Stomach (tissue), 9 donors: ENCODE results near the gene PDILT. TPM values are rescaled to one million over a fixed set of nuclear protein-coding genes. Genes with fewer than 3 reads are reported as not detected.
A peak's percentile ranks its signal among the peaks of the same experiment; 100 is the strongest.

ENCODE experiments used
- DNase-seq, 2 donors: peaks; one replicate each; pipeline versions ENCODE4 v3.0.0 to v3.0.0-alpha.2; 2013 to 2019
- H3K27ac ChIP-seq, 5 donors: fragments of 200-600 bp in 4 of 5; sonication (generic) in 4 of 5; one replicate each; pipeline ENCODE4 v1.5.1; 2013 to 2019; ENCODE audit warnings: mild to moderate bottlenecking in 1 of 5, moderate library complexity in 1 of 5
- H3K27me3 ChIP-seq, 3 donors: fragments of 200-600 bp; sonication (generic); one replicate each; pipeline ENCODE4 v1.5.1; 2017 to 2019; ENCODE audit warnings: mixed run types in 1 of 3
- H3K36me3 ChIP-seq, 4 donors: fragments of 200-600 bp; sonication (generic); 1 replicate in 3 of 4; 2 replicates in 1 of 4; pipeline ENCODE4 v1.5.1; 2016 to 2019
- H3K4me1 ChIP-seq, 4 donors: fragments of 200-600 bp; sonication (generic); one replicate each; pipeline ENCODE4 v1.5.1; 2016 to 2019
- H3K4me3 ChIP-seq, 4 donors: fragments of 200-600 bp; sonication (generic) in 3 of 4; one replicate each; pipeline ENCODE4 v1.5.1; 2016 to 2019; ENCODE audit warnings: mild to moderate bottlenecking in 1 of 4
- H3K9me3 ChIP-seq, 4 donors: fragments of 200-600 bp; sonication (generic); one replicate each; pipeline ENCODE4 v1.5.1; 2016 to 2019
- CTCF ChIP-seq, 7 experiments: fragments of 450-650 bp in 4 of 7; fragments of 200-600 bp in 3 of 7; sonication (generic) in 3 of 7; IDR thresholded peaks; one replicate each; pipeline ENCODE4 v1.5.1; 2016 to 2019; ENCODE audit warnings: antibody characterized with exemption in 7 of 7, control low read depth in 2 of 7, mild to moderate bottlenecking in 1 of 7
- EP300 ChIP-seq: sonication (generic); formaldehyde crosslinking; IDR thresholded peaks from one replicate; pipeline ENCODE4 v1.6.1; 2017; ENCODE audit warnings: antibody characterized with exemption
- POLR2A ChIP-seq, 4 donors: fragments of 450-650 bp; IDR thresholded peaks; one replicate each; pipeline ENCODE4 v1.6.1; 2016; ENCODE audit warnings: antibody characterized with exemption in 4 of 4, control low read depth in 2 of 4, mild to moderate bottlenecking in 1 of 4, moderate library complexity in 1 of 4
- POLR2AphosphoS5 ChIP-seq, 3 donors: sonication (generic); formaldehyde crosslinking; IDR thresholded peaks; one replicate each; pipeline ENCODE4 v1.6.1; 2016; ENCODE audit warnings: antibody characterized with exemption in 3 of 3
- WGBS, 5 donors: extraction: QIAGEN DNeasy Blood & Tissue Kit in 3 of 5; methylation state at CpG; one replicate each; pipeline versions ENCODE4 v1.1.5 to v1.1.7; 2013 to 2018; 5-methylcytosine and 5-hydroxymethylcytosine counted together
- intact Hi-C: fragments of 100-400 bp; cut with DNase I; formaldehyde crosslinking; loops from one replicate; pipeline ENCODE4 v1.15.1; 2023; ENCODE audit warnings: low total_unique reads
- polyA plus RNA-seq, 3 donors: library from polyadenylated mRNA; stranded (reverse); fragments of 200-250 nt; gene quantifications; one replicate each; pipeline ENCODE4 v1.2.3, GENCODE V29; 2013
- total RNA-seq, 5 donors: library from RNA; depleted of rRNA; stranded (reverse); fragments of >200 nt; gene quantifications; one replicate each; pipeline versions ENCODE4 v1.1.0 to v1.2.3, GENCODE V29; 2014 to 2016
- donor health status: healthy with polysubstance abuse.
- donor health status: Bipolar disorder and iron deficiency.
- donor health status: healthy.

Gene PDILT
- total and polyA plus RNA-seq, 8 donors: 0.37 to 150 (median 34.8) TPM; not detected in 1

GRCh38 chr16:20348365-20349185, 56.0 kb downstream of the PDILT start:
- DNase-seq: peak; percentile 33 to 57
- Histone ChIP-seq H3K27me3 (peaks cover 0 to 19% (median 0%) of the 10 kb centered on the region in 3 donors), H3K27ac (no peak overlapping the region), H3K4me3 (peak overlapping the region in 1 of 4 donors; percentile 12), H3K36me3 (no peaks in the 10 kb centered on the region), H3K4me1 (peaks cover 0 to 9% (median 4%) of the 10 kb centered on the region in 4 donors), H3K9me3 (no peaks in the 10 kb centered on the region)
- WGBS, 5 donors: 16 to 56% (median 21%) methylated on average over 15 to 77 of the region's 77 CpGs
- intact Hi-C loops: no loop called here
- TF ChIP-seq CTCF (IDR thresholded peaks at IDR 0.05) (peak in 3 of 7 experiments; percentile 11 to 22 (median 12)), POLR2AphosphoS5 (IDR thresholded peaks at IDR 0.05) (no peak), POLR2A (IDR thresholded peaks at IDR 0.05) (no peak)

- Histone ChIP-seq H3K27ac (no peak overlapping the region), H3K9me3 (no peaks in the 10 kb centered on the region), H3K36me3 (no peaks in the 10 kb centered on the region), H3K4me1 (peaks cover 0 to 9% (median 4%) of the 10 kb centered on the region in 4 donors), H3K27me3 (peaks cover 0 to 19% (median 0%) of the 10 kb centered on the region in 3 donors), H3K4me3 (no peak overlapping the region)
- 60 to 70% (median 61%) methylated on average over 12 of the region's 12 CpGs for WGBS, 5 donors
- no peak for TF ChIP-seq POLR2A (IDR thresholded peaks at IDR 0.05)
- no peak for TF ChIP-seq CTCF (IDR thresholded peaks at IDR 0.05)
- no peak for TF ChIP-seq EP300
- no peak for TF ChIP-seq POLR2AphosphoS5 (IDR thresholded peaks at IDR 0.05)
- DNase-seq: no peak
- intact Hi-C loops: no loop called here
Measured at GRCh38 chr16:20347666-20348364, 56.7 kb downstream of the PDILT start.

GRCh38 chr16:20344611-20345010, 59.9 kb downstream of the PDILT start:
- peaks cover 0 to 19% (median 0%) of the 10 kb centered on the region in 3 donors for H3K27me3 ChIP-seq
- H3K4me3 ChIP-seq: no peak overlapping the region
- WGBS, 5 donors: 70 to 78% (median 74%) methylated on average over 5 of the region's 5 CpGs
- no peaks in the 10 kb centered on the region for H3K9me3 ChIP-seq
- intact Hi-C loops: no loop called here
- no peaks in the 10 kb centered on the region for H3K36me3 ChIP-seq
- DNase-seq: no peak
- no peak for TF ChIP-seq EP300
- TF ChIP-seq POLR2A (IDR thresholded peaks at IDR 0.05): no peak
- no peak for TF ChIP-seq POLR2AphosphoS5 (IDR thresholded peaks at IDR 0.05)
- TF ChIP-seq CTCF (IDR thresholded peaks at IDR 0.05): no peak
- peaks cover 0 to 9% (median 4%) of the 10 kb centered on the region in 4 donors for H3K4me1 ChIP-seq
- H3K27ac ChIP-seq: no peak overlapping the region

- TF ChIP-seq EP300: no peak
- TF ChIP-seq POLR2A (IDR thresholded peaks at IDR 0.05): no peak
- TF ChIP-seq POLR2AphosphoS5 (IDR thresholded peaks at IDR 0.05): no peak
- no peak for TF ChIP-seq CTCF (IDR thresholded peaks at IDR 0.05)
- 85 to 93% (median 90%) methylated on average over 3 of the region's 3 CpGs for WGBS, 5 donors
- intact Hi-C loops: no loop called here
Measured at GRCh38 chr16:20339744-20340143, 64.8 kb downstream of the PDILT start.

More at GRCh38 chr16:20339744-20340143, 64.8 kb downstream of the PDILT start:
- Histone ChIP-seq H3K4me3 (no peak overlapping the region), H3K27me3 (peaks cover 0 to 5% (median 0%) of the 10 kb centered on the region in 3 donors), H3K9me3 (no peaks in the 10 kb centered on the region), H3K4me1 (no peaks in the 10 kb centered on the region), H3K36me3 (no peaks in the 10 kb centered on the region), H3K27ac (no peak overlapping the region)
- DNase-seq: no peak
